Skeletal muscle cell (primary cell): Measurements from ENCODE around the gene BCL10.
A peak's percentile ranks its signal among the peaks of the same experiment; 100 is the strongest.
"Not testable (repeated sequence)": the region's sequence is repeated elsewhere in the genome, so short reads cannot be mapped to it uniquely, and the experiment has no call there.

Source experiments
- DNase-seq: peaks from one replicate; pipeline ENCODE4 v3.0.0-alpha.2; 2010; ENCODE audit warnings: low read depth
- H3K4me3 ChIP-seq: 2 replicates; pipeline ENCODE4 v1.5.1; 2011; ENCODE audit warnings: low read depth, mild to moderate bottlenecking, control low read depth, low read length, moderate library complexity

The BCL10 gene

DNA sequence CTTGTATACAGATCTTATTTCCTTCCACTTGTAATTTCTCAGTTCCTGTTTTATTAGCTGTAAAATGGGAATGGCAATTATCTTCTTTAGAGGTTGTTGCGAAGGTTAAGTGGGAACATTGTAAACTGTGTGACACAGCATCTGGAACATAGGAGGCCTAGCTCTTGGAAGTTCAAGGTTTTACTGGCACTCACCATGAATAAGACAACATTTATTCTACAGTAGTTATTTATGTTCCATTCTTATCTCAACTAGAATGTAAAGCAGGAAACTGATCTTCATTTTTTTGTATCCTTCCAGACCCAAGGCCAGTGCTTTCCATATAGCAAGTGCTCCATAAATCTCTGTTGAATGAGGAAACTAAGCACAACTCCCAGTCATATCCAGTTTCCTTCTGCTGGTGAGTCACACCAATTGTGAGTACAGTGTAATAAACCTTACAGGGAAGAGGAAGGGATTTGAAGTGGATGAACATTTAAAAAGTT, 1.4 kb downstream of the BCL10 start:
- DNase-seq = peak; percentile 55
- peak overlapping the region; percentile 74 for H3K4me3 ChIP-seq

- DNase-seq = no peak
- no peak overlapping the region for H3K4me3 ChIP-seq
These were observed 3.0 kb downstream of the BCL10 start for GRCh38 chr1:85273397-85273796.

DNA sequence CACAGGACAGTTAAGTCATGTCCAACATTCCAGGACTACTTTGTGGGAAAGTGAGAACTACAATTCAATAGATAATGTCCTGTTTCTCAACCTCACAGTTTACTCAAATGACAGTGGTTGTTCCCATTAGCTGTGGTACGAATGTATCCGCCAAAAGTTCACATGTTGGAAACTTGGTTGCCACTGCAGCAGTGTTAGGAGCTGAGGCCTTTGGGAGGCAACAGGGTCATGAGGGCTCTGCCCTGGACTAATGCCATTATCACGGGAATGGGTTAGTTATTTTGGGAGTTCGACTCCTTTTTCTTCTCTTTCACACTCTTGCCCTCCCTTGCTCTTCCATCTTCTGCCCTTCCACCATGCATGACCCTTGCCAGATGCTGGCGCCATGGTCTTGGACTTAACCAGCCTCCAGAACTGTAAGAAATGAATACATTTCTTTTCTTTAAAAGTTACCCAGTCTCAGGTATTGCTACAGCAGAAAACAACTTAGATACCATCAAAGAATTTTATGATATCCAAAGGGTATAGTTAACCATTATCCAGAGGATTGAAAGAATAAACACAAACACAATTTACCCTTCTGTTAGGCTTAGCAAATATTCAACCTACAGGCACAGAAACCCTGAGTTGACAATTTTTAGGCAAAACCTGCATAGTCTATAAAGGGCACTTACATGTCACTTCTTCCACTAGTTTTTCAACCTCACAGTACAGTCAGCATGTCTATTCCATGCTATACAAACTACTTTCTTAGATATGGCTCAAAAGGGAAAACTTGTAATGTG, 7.4 kb downstream of the BCL10 start:
- DNase-seq = no peak
- no peak overlapping the region for H3K4me3 ChIP-seq

GRCh38 chr1:85267313-85267712, 9.1 kb downstream of the BCL10 start:
- DNase-seq = no peak
- no peak overlapping the region for H3K4me3 ChIP-seq

- no peak for DNase-seq
- H3K4me3 ChIP-seq = no peak overlapping the region
These were observed 12.3 kb downstream of the BCL10 start for GRCh38 chr1:85264150-85264549.

DNA sequence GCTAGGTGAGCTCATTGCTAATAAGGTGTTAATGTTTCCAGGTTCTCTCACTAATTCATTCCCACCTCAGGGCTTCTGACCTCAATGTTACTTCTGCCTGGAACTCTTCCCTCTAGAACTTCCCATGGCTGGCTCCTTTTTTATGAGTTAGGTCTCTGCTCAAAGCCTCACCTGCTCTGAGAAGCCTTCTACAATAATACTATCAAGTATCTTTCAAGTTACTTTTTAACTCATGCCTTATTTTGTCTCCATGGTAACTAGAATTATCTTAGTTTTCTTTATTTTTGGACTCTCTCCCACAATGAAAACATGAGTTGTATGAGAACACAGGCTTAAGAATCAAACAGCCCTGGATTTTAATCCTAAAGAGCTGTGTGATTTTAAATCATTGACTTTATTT, 13.4 kb downstream of the BCL10 start:
- DNase-seq = no peak
- H3K4me3 ChIP-seq = no peak overlapping the region

DNA sequence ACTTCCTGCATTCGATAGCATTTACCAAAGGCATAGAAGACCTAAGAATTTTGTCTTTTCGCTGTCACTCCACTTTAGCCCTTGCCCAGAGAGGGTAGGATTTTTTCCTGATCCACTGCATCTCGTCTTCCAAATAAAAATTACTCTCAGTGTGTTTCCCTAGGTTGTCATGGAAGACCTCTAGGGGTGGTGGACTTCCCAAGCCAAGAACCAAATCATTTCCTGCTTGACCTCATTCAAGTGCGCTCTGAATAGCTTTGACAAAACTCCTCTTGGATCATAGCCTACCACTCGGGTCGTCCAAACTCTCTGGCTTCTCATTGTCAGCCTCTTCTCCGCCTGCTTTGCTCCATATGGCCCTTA, 16.5 kb downstream of the BCL10 start:
- H3K4me3 ChIP-seq = peak overlapping the region; percentile 94
- DNase-seq = peak; percentile 36

GRCh38 chr1:85259118-85259911, 17.1 kb downstream of the BCL10 start, which contains the start of gene C1orf52:
TSS of gene C1orf52 (minus strand) at chr1:85259662. CDS start at chr1:85259633, 29 bp downstream.
- peak within 1 kb of the TSS; percentile 94 for H3K4me3 ChIP-seq
- peak; percentile 78 for DNase-seq

DNA sequence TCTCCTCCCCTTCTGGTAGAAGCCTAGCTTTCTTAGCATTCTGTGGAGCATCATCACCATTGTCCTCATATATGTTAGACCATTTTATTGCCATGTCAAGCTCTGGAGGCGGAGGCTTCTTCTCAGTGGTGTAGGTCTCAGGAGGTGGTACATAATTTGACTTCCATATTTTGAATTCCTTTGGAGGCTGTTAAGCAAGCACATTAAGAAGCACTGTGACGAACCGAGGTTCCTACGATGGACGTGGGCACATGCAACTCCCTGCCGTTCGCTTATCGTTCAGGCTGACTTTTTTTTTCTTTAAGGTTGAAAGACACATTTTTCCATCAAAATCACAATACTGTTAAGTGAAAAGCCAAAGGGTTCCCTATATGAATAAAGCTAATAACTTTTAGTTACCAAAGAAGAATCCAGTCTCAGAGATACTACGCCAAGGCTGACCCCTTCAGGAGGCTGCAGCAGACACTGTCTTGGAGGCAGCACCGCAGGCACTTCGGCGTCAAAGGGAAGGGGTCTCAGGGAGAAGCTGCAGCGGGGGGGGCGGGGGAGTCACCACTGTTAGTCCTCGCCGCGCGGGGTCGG, 17.8 kb downstream of the BCL10 start:
- no peak for DNase-seq
- peak overlapping the region; percentile 94 for H3K4me3 ChIP-seq

GRCh38 chr1:85249042-85249441, 27.4 kb downstream of the BCL10 start:
- DNase-seq = not testable (repeated sequence)

DNA sequence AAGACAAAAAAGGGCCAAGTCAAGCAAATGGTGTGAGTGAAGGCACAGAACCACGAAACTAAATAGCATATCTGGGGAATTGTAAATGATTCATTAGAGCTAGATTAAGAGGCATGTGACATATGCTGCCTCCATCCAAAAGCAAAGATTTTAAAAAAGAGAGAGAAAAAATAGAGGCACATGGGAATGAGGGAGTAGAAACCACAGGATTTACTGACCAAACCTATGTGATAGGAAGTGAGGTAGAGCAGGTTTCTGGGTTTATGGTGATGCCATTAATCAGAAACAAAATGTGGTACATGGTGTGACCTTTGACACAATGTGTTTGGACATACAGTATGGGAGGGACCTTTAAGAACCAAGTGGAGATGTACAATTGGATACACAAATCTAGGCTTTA, 30.5 kb downstream of the BCL10 start:
- no peak for DNase-seq
- no peak overlapping the region for H3K4me3 ChIP-seq

More at GRCh38 chr1:85249042-85249441, 27.4 kb downstream of the BCL10 start:
- not testable (repeated sequence) for H3K4me3 ChIP-seq

DNA sequence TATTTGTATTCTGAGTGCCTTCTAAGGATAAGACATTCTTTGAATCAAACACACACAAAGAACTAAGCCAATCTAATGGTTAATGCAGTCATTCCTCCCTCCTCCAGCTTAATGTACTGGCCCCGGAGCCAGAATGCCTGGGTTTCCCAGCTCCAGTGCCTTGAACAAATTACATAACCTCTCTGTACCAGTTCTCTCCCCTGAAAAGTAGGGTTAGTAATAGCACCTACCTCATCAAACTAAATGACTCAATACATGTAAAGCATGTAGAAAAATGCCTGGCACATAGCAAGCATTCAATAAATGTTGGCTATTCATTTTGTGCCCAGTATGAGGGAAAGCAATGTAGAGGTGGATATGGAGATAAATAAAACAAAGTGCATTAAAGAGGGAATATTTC, 31.0 kb downstream of the BCL10 start:
- no peak overlapping the region for H3K4me3 ChIP-seq
- no peak for DNase-seq

GRCh38 chr1:85244271-85245061, 32.0 kb downstream of the BCL10 start:
- peak; percentile 47 for DNase-seq
- H3K4me3 ChIP-seq = no peak overlapping the region

GRCh38 chr1:85243372-85243771, 33.1 kb downstream of the BCL10 start:
- DNase-seq = no peak

GRCh38 chr1:85240643-85241042, 35.8 kb downstream of the BCL10 start:
- H3K4me3 ChIP-seq = no peak overlapping the region
- DNase-seq = no peak

More at GRCh38 chr1:85243372-85243771, 33.1 kb downstream of the BCL10 start:
- no peak overlapping the region for H3K4me3 ChIP-seq

DNA sequence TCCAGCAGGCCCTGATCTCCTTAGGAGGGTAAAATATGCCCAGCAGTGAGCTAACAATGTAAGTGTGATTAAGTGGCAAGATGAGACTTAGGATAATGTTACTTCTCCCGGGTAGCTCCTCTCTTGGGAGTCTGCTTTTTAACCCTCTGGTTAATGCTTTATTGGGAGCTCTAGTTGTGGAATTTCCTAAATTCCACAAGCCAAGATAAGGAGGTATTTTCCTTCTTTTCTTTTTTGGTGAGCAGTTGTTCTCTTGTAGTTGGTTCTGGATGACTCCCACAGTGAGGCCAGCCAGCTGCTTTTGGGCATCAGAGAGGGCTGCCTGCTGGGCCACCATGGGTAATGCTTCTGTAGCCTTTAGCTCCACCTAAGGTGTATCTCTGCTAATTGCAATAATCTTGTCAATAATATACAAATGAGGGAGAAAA, 36.2 kb downstream of the BCL10 start:
- DNase-seq = no peak
- no peak overlapping the region for H3K4me3 ChIP-seq

- no peak for DNase-seq
- H3K4me3 ChIP-seq = no peak overlapping the region
These were observed 38.8 kb downstream of the BCL10 start for GRCh38 chr1:85237613-85238012.

DNA sequence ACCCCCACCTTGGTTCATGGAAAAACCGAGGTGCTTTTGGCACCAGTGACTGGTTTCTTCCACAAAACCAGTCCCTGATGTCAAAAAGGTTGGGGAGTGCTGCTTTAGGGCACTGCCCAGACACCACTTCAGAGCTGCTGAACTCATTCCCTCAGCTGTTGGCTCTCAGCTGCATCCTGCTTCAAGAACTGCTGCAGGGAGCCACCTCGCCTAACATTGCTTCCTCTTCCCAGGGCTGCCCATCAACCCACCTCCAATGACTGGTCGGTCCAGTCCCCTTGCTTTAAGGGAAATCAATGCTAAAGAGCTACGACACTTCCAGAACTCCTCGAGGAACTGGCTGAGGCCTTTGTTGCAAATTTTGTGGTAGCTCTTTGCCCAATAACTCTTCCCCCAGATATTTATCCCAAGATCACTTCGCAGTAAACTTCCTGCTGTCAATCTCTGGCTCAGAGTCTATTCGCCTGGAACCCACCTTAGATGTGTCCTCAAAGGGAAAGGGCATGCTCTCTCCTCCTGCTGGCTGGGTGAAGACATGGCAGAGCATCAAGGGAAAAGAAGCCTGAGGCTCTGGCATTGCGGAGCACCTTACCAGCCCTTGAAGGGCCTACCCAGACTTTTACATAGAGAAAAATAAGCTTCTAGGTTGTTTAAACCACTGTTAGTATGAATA, 46.0 kb downstream of the BCL10 start:
- DNase-seq = no peak
- no peak overlapping the region for H3K4me3 ChIP-seq

GRCh38 chr1:85229574-85230097, 46.8 kb downstream of the BCL10 start:
- H3K4me3 ChIP-seq = no peak overlapping the region
- no peak for DNase-seq
